DMS53 (cell line): Measurements from ENCODE around the gene HOXB3.
A peak's percentile ranks its signal among the peaks of the same experiment; 100 is the strongest.
"Not testable (repeated sequence)": the region's sequence is repeated elsewhere in the genome, so short reads cannot be mapped to it uniquely, and the experiment has no call there.

Source experiments
- DNase-seq: peaks from one replicate; lab custom pipeline; 2025; lab: John Stamatoyannopoulos, UW

Gene HOXB3

GRCh38 chr17:48545539-48545938, 44.5 kb downstream of the HOXB3 start:
- no peak for DNase-seq

- DNase-seq, result no peak
Measured at GRCh38 chr17:48545022-48545375, 45.0 kb downstream of the HOXB3 start, which contains the start of gene HOXB2. Gene HOXB2 (minus strand): TSS chr17:48545109. CDS start chr17:48544911, 198 bp downstream.

GRCh38 chr17:48544349-48545021, 45.6 kb downstream of the HOXB3 start:
- no peak for DNase-seq

- DNase-seq, result no peak
Measured at GRCh38 chr17:48543854-48544348, 46.1 kb downstream of the HOXB3 start.

GRCh38 chr17:48543107-48543853, 46.8 kb downstream of the HOXB3 start:
- peak; percentile 50 for DNase-seq

- DNase-seq, result no peak
Measured at GRCh38 chr17:48542698-48543106, 47.3 kb downstream of the HOXB3 start.

GRCh38 chr17:48542114-48542656, 47.9 kb downstream of the HOXB3 start:
- no peak for DNase-seq

GRCh38 chr17:48541577-48542113, 48.4 kb downstream of the HOXB3 start:
- no peak for DNase-seq

- DNase-seq, result no peak
Measured at GRCh38 chr17:48541036-48541576, 48.9 kb downstream of the HOXB3 start.

- DNase-seq, result no peak
Measured at GRCh38 chr17:48540213-48540612, 49.8 kb downstream of the HOXB3 start.

GRCh38 chr17:48539177-48539576, 50.9 kb downstream of the HOXB3 start:
- DNase-seq, result no peak

GRCh38 chr17:48537316-48537715, 52.7 kb downstream of the HOXB3 start:
- DNase-seq, result no peak

GRCh38 chr17:48535793-48536559, 54.1 kb downstream of the HOXB3 start:
- not testable (repeated sequence) for DNase-seq

GRCh38 chr17:48532261-48532660, 57.8 kb downstream of the HOXB3 start:
- no peak for DNase-seq

GRCh38 chr17:48530887-48531272, 59.2 kb downstream of the HOXB3 start, which contains the start of gene HOXB1:
Gene HOXB1 (minus strand): TSS chr17:48531011. CDS start chr17:48530904, 107 bp downstream.
- no peak for DNase-seq

- DNase-seq, result no peak
Measured at GRCh38 chr17:48530208-48530886, 59.7 kb downstream of the HOXB3 start.

GRCh38 chr17:48529683-48530009, 60.4 kb downstream of the HOXB3 start:
- no peak for DNase-seq

GRCh38 chr17:48528936-48529682, 60.9 kb downstream of the HOXB3 start:
- DNase-seq, result no peak

- DNase-seq, result no peak
Measured at GRCh38 chr17:48528153-48528935, 61.7 kb downstream of the HOXB3 start.

- DNase-seq, result no peak
Measured at GRCh38 chr17:48527547-48527932, 62.5 kb downstream of the HOXB3 start.
